UCSD-AML1 (cell line): Measurements from ENCODE around the gene SPOCD1.

ENCODE experiments used
- DNase-seq: peaks from one replicate; lab custom pipeline; 2025; ENCODE audit not compliant: unreplicated experiment; lab: John Stamatoyannopoulos, UW

The SPOCD1 gene

GRCh38 chr1:31773861-31774260 lies 42.0 kb downstream of the SPOCD1 start:
- no peak for DNase-seq

- no peak for DNase-seq
These were observed 43.1 kb downstream of the SPOCD1 start for GRCh38 chr1:31772669-31773248.

GRCh38 chr1:31771891-31772668 lies 43.7 kb downstream of the SPOCD1 start:
- no peak for DNase-seq

GRCh38 chr1:31769720-31770390 lies 46.0 kb downstream of the SPOCD1 start:
- DNase-seq: no peak

GRCh38 chr1:31768939-31769704 lies 46.7 kb downstream of the SPOCD1 start:
- DNase-seq: no peak

- no peak for DNase-seq
These were observed 47.4 kb downstream of the SPOCD1 start for GRCh38 chr1:31768407-31768907.

- DNase-seq: no peak
These were observed 48.6 kb downstream of the SPOCD1 start for GRCh38 chr1:31767225-31767624.

- no peak for DNase-seq
These were observed 50.3 kb downstream of the SPOCD1 start for GRCh38 chr1:31765516-31765915.

- DNase-seq: peak; percentile 33
These were observed 50.8 kb downstream of the SPOCD1 start for GRCh38 chr1:31765041-31765467.

- no peak for DNase-seq
These were observed 51.3 kb downstream of the SPOCD1 start, which contains the start of gene ADGRB2 for GRCh38 chr1:31764312-31765040. ADGRB2 (minus strand) TSS chr1:31764340; CDS start chr1:31757221, 7,119 bp downstream.

GRCh38 chr1:31763671-31764311 lies 52.0 kb downstream of the SPOCD1 start:
- DNase-seq: no peak

- DNase-seq: peak; percentile 73
These were observed 52.8 kb downstream of the SPOCD1 start for GRCh38 chr1:31762726-31763670.

- DNase-seq: no peak
These were observed 53.5 kb downstream of the SPOCD1 start for GRCh38 chr1:31762323-31762722.

GRCh38 chr1:31761883-31762282 lies 53.9 kb downstream of the SPOCD1 start:
- no peak for DNase-seq

- peak; percentile 39 for DNase-seq
These were observed 55.1 kb downstream of the SPOCD1 start for GRCh38 chr1:31760471-31761470.

GRCh38 chr1:31759298-31760023 lies 56.4 kb downstream of the SPOCD1 start:
- DNase-seq: no peak

- no peak for DNase-seq
These were observed 57.0 kb downstream of the SPOCD1 start for GRCh38 chr1:31758823-31759222.
